Posterior vena cava (tissue), 2 donors: Measurements from ENCODE around the gene TMEM86B. TPM values are rescaled to one million over a fixed set of nuclear protein-coding genes. Genes with fewer than 3 reads are reported as not detected.

Experiments
- DNase-seq: peaks from one replicate; pipeline ENCODE4 v3.0.0-alpha.2; 2020; ENCODE audit warnings: low spot score
- intact Hi-C, 2 donors: fragments of 100-400 bp; cut with DNase I; formaldehyde crosslinking; loops; one replicate each; pipeline versions ENCODE4 v1.14.1 to v1.14.2; 2022 to 2023
- total RNA-seq, 2 donors: library from RNA; stranded (reverse); fragmentation: NEBNext Ultra II Directional; extraction: Animal tissue kit (Norgen Biotek cat#: 25700); gene quantifications; one replicate each; pipeline ENCODE4 v1.2.1, GENCODE V29; 2021
- donor health status: DM: yes; HTN: yes; CAD: no.
- donor health status: DM: yes; HTN: yes; CAD: no.

Gene TMEM86B
- total RNA-seq, 2 donors from 2014 or later = 1.6 to 1.7 TPM

DNA sequence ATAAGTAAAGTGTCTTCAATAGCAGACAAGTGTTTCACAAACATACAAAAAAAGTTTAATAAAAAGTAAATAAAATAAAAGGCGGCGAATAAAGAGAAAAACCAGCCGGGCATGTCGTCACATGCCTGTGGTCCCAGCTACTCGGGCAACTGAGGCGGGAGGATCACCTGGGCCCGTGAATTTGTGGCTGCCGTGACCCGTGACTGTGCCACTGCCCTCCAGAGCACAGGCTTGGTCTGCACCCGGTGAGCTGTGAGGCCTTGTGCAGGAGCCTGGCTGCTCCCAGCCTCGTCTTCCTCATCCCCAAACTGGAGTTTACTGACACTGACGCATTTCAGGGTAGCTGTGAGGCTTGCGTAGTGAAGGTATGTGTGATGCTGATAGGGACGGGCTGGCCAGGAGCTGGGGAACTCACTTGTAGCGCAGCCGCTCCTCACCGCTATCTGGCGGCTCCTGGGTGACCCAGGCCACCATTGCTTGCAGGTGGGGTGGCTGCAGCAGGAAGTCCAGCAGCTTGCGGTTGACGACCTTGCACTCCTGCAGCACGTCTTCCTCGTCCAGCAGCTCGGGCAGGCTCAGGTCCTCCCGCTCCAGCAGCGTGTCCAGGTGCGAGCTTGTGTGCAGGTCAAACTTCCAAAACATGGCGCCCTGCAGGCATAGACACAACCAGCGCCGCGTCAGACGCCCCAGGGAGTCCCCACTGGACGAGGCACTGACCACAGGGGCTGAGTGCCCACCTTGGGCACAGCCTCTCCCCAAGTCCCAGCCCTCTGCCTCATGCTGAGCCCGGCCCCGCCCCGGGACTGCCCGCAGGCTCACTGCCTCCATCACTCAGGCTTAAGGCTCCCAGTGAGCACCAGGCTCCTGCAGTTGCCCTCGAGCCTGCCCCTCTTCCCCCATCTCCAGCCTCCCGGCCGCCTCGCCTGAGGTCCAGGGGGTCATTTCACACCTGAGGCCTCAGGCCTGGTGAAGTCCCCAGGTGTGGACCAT is 18.2 kb upstream of the TMEM86B start:
- intact Hi-C loops = no loop called here
- no peak for DNase-seq

DNA sequence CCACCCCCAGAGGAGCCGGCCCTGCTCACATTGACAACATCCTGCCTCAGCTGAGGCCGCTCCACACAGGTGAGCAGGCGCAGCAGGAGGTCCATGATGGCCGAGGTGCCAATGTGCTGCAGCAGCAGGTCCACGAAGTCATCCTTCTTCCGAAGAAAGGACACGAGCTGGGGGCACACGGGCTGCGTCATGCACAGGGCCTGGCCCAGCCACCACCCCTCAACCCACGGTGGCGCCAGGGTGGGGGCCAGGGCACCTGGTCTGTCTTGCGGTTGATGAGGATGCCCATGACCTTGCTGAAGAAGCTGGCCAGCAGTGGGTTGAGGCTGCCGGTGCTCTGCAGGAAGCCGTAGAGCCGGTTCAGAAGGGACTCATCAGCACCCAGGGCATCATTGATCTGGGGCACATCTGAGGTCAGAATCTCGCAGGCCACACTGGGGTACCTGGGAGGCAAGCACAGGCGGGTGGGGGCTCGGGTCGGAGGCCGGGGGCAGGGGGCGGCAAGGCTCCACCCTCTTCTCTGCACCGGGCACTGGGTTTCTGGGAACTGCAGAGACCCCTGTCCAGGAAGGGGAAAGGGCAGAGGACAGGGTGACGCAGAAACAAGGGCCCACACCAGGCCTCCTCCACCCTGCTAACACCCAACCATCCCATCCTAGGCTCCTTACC is 16.8 kb upstream of the TMEM86B start:
- intact Hi-C loops = no loop called here
- DNase-seq = no peak

DNA sequence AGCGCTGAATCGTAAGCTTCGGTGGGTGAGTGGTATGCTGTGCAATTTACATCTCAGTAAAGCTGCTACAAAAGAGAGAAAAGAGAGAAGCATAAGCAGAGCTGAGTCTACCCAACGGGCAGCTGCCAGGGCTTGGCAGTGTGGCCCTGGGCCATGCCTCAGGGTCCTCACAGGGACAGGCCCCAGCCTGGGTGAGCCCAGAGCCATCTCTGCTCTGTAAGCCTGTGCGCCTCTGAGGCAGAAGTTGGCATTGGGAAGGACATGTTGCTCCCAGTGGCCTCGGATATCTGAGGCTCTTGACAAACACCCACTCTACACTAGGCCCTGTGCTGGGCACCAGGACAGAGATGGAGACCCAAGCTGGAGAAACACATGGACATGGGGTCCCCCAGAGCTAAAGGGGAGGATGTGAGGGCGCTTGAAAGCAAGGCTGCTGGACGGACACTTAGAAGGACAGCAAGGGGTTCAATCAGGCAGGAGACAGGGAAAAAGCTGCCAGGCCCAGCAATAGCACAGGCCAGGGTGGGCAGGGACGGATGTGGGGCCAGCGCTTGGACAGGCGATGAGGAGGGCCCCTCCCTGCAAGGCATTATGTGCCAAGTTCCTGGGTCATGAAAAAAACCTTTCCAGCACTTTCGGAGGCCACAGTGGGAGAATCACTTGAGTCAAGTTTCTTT is 15.6 kb upstream of the TMEM86B start:
- intact Hi-C loops = no loop called here
- DNase-seq = no peak

DNA sequence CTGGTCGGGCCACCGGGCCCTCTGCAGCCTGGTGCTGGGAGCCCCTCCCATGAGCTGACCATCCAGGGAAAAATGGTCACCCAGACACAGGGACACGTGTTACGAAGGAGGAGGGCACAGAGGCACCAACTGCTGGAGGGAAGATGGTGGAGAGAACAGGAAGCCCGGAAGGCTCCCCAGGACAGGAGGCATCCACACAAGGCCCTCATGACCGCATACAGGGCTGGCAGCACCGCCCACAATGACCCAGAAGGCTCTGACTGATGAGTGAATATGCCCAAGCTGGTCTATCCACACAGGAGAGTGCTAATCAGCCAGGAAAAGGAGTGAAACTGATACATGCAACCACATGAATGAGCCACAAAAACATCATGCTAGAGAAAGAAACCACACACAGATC is 14.0 kb upstream of the TMEM86B start:
- no peak for DNase-seq
- intact Hi-C loops = no loop called here

DNA sequence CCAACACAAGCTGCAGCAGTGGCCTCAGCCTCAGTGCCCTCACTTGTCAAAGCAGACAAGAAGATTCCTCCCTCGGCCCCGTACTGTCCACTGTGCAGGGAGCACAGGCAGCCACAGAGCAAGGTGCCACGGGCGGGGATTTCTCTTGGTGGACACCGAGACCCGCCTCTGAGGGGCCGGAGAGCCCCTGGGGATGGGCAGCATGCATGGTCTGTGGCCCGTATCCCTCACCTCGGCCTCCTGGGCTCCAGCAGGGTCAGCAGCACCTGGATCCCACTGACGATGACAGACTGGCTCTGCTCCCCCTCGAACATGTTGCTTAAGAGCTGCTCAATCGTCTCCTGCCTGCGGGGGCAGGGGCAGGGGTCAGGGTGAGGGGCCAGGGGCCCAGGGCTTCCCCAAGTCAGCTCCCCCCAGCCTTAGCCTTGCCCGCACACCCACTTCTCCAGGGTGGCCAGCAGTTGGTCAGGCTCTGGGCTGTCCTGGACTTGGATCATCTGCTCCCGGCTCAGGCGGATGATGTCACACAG is 13.4 kb upstream of the TMEM86B start:
- no peak for DNase-seq
- intact Hi-C loops = no loop called here

DNA sequence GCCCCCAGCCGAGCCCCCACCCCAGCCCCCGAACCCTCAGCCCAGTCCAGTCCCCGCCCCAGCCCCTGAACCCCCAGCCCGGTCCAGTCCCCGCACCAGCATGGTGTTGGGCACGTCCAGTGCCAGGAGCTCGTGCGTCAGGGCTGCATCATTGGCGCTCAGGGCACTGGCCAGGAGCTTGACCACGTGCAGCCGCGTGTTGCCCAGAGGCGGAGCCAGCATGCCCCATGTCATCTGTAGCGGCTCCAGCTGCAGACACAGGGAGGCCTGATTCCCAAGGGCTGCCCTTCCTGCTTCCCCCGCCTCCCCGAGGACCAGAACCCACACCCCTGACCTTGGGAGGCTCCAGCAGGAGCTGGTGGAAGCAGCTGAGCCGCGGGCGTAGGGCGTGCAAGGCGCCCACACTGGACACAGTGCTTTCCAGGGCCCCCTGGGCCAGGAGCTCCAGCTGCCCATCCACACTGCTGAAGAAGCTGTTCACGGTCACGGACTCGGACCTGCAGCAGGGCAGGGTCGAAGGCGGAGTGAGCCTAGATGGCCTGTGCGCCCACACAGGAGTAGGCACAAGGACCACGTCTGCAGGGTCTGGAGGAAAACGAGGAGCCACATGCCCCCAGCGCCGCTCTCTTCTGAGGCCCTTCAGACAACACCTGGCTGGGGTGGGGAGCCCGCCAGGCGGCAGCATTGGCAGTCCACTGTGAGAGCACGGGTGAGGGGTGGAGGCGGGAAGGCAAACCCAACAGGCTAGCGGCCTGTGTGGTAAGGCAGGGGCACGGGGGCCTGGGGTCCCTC is 12.8 kb upstream of the TMEM86B start:
- intact Hi-C loops = no loop called here
- DNase-seq = no peak

DNA sequence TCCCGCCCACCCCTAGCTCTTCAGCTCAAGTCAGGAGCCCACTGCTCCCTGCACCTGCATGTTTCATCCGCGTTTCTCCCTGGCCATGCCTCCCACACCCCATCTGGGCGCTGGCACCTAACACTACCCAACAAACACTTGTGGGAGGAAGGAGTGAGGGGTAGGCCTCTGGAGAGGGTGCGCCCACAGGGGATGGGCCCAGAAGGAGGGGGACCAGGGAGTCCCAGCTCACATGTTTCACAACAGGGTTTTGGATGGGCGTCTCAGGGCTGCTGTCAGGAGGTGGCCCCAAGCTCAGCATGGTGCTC is 12.1 kb upstream of the TMEM86B start:
- no peak for DNase-seq
- intact Hi-C loops = no loop called here

DNA sequence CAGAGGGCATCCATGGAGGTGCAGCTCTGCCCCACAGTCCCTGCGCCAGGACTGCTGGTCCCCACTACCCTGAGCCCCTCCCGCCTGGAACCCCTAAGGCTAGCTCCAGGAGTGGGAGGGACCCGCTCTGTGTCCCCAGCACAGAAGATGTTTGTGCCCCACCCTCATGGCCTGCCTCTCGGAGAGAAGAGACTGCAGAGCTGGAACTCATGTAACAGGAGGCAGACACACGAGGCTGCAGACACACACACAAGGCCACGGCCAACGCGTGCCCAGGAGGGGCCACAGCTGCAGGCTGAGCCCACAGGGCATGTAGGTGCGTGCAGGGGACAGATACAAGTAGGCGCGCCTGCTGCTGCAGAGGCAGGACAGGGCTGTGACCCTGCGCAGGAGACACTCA is 10.4 kb upstream of the TMEM86B start:
- intact Hi-C loops = no loop called here
- peak; percentile 78 for DNase-seq

DNA sequence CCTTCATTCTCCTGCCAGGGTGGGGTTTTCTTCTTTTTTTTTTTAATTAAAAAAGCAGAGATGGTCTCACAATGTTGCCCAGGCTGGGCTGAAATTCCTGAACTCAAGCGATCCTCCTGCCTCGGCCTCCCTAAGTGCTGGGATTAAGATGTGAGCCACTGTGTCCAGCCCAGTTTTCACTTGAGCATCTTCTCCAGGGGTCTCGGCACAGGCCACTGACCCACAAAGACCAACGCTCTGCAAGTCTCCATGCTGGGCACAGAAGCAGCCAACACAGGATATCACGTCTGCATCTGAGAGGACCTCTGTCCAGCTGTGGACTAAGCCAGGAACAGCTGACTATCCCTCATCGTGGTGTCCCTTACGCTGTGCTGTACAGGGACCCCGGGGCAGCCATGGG is 9.5 kb upstream of the TMEM86B start:
- DNase-seq = no peak
- intact Hi-C loops = no loop called here

DNA sequence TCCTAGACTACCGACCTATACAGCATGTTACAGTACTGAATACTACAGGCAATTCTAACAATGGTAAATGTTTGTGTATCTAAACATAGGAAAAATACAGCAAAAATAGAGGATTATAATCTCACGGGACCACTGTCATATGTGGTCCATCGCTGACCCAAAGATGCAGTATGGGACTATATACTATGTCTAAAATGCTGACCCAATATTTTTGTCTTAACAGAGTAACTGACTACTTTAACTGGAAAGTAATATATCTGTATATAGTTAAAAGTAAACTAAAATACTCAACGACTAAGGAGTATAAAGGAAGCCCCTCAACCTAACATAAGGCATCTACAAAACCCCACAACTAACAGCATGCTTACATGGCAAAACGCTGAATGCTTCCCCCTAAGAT is 4.4 kb upstream of the TMEM86B start:
- no peak for DNase-seq
- intact Hi-C loops = no loop called here

DNA sequence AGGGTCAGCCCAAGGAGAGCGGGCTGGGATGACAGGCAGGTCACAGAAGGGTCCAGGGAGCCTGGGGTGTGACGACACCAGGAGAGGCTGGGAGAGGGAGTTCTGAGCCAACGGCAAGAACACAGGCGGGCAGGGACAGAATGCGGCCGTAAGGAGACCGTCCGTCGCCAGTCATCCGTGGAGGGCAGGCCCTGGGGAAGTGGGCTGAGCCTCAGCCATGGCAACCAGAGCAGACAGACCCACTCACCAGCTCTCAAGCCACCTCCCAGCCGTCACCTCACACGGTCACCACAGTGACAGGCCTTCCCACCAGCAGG is 3.7 kb upstream of the TMEM86B start:
- DNase-seq = peak; percentile 67
- intact Hi-C loops = no loop called here

DNA sequence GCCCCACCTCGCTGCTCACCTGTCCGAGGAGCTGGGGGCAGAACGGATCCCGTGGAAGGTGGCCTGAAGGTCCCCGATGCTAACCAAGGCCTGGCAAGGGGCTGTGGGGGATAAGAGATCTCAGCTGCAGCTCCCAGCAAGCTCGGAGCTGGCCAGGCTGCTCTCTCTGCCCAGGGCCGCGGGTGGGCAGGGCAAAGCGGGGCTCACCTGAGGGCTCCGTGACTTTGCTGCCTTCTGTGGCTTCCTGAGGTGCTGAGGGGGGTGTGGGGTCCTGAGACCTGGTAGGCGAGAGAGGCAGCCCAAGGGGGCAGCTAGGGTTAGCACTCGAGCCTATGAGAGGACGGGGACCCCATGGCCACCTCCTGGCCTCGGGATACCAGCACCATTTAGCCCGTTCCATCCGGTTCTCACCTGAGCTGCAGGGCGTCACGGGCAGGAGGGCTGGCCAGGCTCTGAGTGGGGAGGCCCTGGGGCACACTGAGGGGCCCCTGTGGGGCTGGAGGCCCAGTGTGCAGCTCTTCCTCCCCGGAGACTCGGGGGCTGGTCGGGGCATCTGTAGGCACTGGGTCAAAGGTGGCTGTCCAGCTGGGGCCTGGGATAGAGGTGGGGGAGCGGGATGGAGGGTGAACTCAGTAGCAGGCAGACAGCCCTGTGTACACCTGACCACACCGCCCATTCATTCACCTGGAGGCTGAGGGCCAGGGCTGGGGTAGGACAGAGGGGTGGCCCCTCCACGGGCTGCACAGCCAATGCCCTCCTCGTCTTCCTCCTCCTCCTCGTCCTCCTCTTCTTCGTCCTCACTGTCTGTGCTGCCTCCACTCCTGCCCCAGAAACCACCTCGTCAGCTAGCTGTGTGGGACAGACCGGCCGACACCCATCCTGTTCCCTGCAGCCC is 3.1 kb upstream of the TMEM86B start:
- intact Hi-C loops = no loop called here
- no peak for DNase-seq

DNA sequence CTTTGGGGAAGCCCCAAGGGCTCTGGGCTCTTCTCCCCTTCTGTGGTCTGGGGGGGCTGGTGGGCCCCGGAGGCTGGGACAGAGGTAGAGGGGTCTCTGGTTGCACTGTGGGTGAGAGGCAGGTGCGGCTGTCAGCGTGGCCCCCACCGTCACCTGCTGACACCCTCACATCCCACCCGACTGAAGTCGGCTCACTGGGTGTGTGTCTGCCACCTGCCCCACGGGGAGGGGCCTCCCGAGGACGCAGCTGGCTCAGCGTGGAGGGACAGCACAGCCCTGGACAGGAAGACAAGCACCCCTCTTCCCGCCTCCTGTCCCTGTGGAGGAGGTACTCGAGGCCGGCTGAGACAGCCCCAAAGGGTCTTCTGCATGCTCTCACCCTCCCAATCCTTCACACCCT is 2.2 kb upstream of the TMEM86B start:
- no peak for DNase-seq
- intact Hi-C loops = no loop called here

DNA sequence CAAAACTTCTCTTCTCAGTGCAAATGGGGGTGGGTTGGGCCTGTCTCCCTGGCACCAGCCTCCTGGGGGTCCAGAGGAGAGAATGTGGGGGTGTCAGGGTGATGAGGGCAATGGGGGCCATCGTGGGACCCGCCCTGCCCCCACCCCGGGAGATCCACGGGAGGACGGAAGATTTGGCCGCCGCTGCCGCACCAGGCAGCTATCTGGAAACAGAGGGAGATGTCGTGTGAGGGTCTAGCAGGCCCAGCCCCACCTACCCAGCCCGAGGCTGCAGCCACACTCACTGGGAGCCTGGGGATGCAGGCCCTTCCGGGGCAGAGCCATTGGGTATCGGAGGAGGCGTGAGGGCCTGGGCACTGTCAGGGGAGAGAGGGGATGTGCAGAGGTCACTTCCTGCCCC is 1.8 kb upstream of the TMEM86B start:
- no peak for DNase-seq

DNA sequence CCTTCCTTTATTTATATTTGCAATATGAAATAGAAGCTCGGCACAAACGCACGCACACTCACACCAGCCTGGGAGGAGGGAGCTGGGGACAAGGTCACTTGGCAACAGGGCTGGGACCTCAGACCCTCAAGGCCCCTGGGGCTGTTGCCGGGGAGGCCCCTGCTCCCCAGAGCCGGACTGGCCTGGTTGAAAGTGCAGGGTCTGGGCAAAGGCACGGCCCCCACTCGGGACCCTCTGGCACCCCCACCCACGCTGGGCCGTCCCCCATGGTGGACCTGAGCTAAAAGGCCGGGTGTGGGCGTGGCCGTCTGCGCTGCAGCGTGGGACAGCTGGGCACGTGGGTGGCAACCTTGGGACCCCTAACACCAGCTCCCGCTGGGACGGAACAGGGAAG is 1.2 kb upstream of the TMEM86B start:
- no peak for DNase-seq
- intact Hi-C loops = no loop called here

More for the DNA sequence above, 1.8 kb upstream of the TMEM86B start:
- intact Hi-C loops = no loop called here

DNA sequence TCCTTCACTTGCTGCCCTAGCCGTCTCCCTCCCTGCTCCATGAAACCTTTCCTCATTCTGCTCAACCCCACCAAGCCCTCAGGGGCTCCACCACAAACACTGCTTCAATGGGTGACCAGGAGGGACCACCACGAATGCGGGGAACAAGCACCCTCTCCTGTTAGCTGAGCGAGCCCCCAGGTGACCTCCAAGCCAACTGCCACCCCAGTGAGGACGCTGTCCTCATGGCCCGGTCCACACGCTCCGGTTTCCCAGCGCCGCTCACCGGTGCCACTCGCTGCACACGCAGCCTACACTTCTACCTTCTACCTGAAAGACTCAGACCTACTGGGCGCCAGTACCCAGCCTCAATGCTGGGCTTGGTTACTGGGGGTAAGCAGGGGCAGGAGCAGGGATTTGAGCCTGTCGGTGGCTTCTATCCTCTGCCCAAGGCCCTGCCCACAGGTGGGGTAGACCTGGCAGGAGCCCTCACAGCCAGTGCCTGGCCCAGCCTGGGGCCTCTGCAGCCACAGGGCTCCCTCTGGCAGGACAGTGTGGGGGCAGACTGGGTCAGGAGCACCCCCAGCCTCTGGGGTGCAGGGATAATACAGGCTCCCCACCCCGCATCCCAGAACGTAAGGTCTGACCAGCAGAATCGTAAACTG is 704 bp upstream of the TMEM86B start:
- DNase-seq = no peak
- intact Hi-C loops = no loop called here

DNA sequence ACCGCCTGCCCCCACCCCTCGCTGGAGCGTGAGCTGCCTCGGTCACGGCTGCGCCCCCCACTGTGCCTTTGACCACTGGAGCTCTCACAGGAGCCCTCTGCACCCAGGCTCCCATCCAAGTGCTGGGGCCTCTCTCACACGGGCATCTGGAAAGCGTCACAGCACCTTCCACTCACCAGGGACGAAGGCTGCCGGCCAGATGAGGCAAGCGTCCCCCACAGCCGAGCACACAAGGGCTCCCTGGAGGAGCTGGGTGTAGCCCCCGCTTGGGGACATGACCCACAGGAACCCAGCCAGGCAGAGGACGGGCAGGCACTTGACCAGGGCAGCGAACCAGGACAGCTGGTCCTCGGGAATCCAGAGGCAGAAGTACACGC is 560 bp downstream of the TMEM86B start:
- intact Hi-C loops = no loop called here
- DNase-seq = no peak
